ENCODE data around the gene EXPH5. TPM values are rescaled to one million over a fixed set of nuclear protein-coding genes. Genes with fewer than 3 reads are reported as not detected.
A peak's percentile ranks its signal among the peaks of the same experiment; 100 is the strongest.

EXPH5 gene
- total and polyA plus RNA-seq, 9 of the 15 experiments (the other 6 are each of a cell fraction or from before 2014, with no cell fraction given) = 1.3 to 8.5 (median 4.8) TPM

GRCh38 chr11:108593923-108594434 lies 411 bp upstream of the EXPH5 start (continued):
- no peak for TF ChIP-seq ZBTB40 (IDR thresholded peaks at IDR 0.05)
- no peak for TF ChIP-seq ZBTB40 (CRISPR knock-in tag; IDR thresholded peaks at IDR 0.05)
- no peak for TF ChIP-seq ASH1L (IDR thresholded peaks at IDR 0.05; ENCODE audit: borderline replicate concordance, low read depth, partially characterized antibody)
- TF ChIP-seq E2F8 (IDR thresholded peaks at IDR 0.05; ENCODE audit: low read depth, partially characterized antibody) = peak; percentile 35
- TF ChIP-seq, protein P1, sequence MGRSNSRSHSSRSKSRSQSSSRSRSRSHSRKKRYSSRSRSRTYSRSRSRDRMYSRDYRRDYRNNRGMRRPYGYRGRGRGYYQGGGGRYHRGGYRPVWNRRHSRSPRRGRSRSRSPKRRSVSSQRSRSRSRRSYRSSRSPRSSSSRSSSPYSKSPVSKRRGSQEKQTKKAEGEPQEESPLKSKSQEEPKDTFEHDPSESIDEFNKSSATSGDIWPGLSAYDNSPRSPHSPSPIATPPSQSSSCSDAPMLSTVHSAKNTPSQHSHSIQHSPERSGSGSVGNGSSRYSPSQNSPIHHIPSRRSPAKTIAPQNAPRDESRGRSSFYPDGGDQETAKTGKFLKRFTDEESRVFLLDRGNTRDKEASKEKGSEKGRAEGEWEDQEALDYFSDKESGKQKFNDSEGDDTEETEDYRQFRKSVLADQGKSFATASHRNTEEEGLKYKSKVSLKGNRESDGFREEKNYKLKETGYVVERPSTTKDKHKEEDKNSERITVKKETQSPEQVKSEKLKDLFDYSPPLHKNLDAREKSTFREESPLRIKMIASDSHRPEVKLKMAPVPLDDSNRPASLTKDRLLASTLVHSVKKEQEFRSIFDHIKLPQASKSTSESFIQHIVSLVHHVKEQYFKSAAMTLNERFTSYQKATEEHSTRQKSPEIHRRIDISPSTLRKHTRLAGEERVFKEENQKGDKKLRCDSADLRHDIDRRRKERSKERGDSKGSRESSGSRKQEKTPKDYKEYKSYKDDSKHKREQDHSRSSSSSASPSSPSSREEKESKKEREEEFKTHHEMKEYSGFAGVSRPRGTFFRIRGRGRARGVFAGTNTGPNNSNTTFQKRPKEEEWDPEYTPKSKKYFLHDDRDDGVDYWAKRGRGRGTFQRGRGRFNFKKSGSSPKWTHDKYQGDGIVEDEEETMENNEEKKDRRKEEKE (IDR thresholded peaks at IDR 0.05; ENCODE audit: borderline replicate concordance in 1 of 2, control insufficient read depth in 1 of 2, low read depth in 2 of 2, low read length in 1 of 2) = no peak
- TF ChIP-seq ZZZ3 (IDR thresholded peaks at IDR 0.05) = no peak
- peak; percentile 89 for TF ChIP-seq LEF1 (IDR thresholded peaks at IDR 0.05)
- TF ChIP-seq ILF3 (IDR thresholded peaks at IDR 0.05; ENCODE audit: borderline replicate concordance) = no peak
- TF ChIP-seq ZC3H11A (IDR thresholded peaks at IDR 0.05; ENCODE audit: low read depth, low read length) = no peak
- TF ChIP-seq ZBTB17 (CRISPR knock-in tag; IDR thresholded peaks at IDR 0.05) = no peak
